Glomerular visceral epithelial cell (primary cell): ENCODE measurements around the gene POMGNT1.

Experiments used
- DNase-seq: peaks from one replicate; pipeline ENCODE4 v3.0.0-alpha.2; 2016; ENCODE audit errors: extremely low spot score

POMGNT1 gene

GRCh38 chr1:46183079-46183847 is 15.0 kb downstream of the POMGNT1 start:
- DNase-seq: peak; percentile 99

- no peak for DNase-seq
These were observed 16.6 kb downstream of the POMGNT1 start for GRCh38 chr1:46181343-46182260.

- peak; percentile 61 for DNase-seq
These were observed 18.1 kb downstream of the POMGNT1 start for GRCh38 chr1:46180082-46180616.

- peak; percentile 90 for DNase-seq
These were observed 18.8 kb downstream of the POMGNT1 start for GRCh38 chr1:46179138-46180081.

- DNase-seq: no peak
These were observed 21.9 kb downstream of the POMGNT1 start, which contains the start of gene P3R3URF for GRCh38 chr1:46176211-46176865. Gene P3R3URF, minus strand, starts transcription at chr1:46176488. Its CDS starts 17 bp downstream, at chr1:46176471.

- peak; percentile 41 for DNase-seq
These were observed 23.0 kb downstream of the POMGNT1 start for GRCh38 chr1:46175243-46175642.

GRCh38 chr1:46174448-46175231 is 23.6 kb downstream of the POMGNT1 start, which contains the start of gene TSPAN1:
Gene TSPAN1, plus strand, starts transcription at chr1:46175087. Its CDS starts 6,021 bp downstream, at chr1:46181108.
- no peak for DNase-seq

- DNase-seq: peak; percentile 16
These were observed 24.8 kb downstream of the POMGNT1 start for GRCh38 chr1:46173361-46173856.

- DNase-seq: no peak
These were observed 25.9 kb downstream of the POMGNT1 start for GRCh38 chr1:46172321-46172720.

- no peak for DNase-seq
These were observed 26.4 kb downstream of the POMGNT1 start for GRCh38 chr1:46171871-46172270.

GRCh38 chr1:46171351-46171750 is 26.9 kb downstream of the POMGNT1 start:
- DNase-seq: peak; percentile 44

GRCh38 chr1:46169811-46170454 is 28.3 kb downstream of the POMGNT1 start:
- no peak for DNase-seq

- DNase-seq: no peak
These were observed 29.8 kb downstream of the POMGNT1 start for GRCh38 chr1:46168477-46168876.

GRCh38 chr1:46166521-46167462 is 31.4 kb downstream of the POMGNT1 start:
- DNase-seq: no peak

GRCh38 chr1:46160212-46160611 is 38.0 kb downstream of the POMGNT1 start:
- no peak for DNase-seq

GRCh38 chr1:46159516-46159915 is 38.7 kb downstream of the POMGNT1 start:
- no peak for DNase-seq

- DNase-seq: no peak
These were observed 39.6 kb downstream of the POMGNT1 start for GRCh38 chr1:46158312-46159281.
